ENCODE data around the gene SIM1.
"Not testable (repeated sequence)": the region's sequence is repeated elsewhere in the genome, so short reads cannot be mapped to it uniquely, and the experiment has no call there.

The SIM1 gene

GRCh38 chr6:100426744-100427338 lies 37.9 kb downstream of the SIM1 start:
- DNase-seq (ENCODE audit: low read depth) = no peak

GRCh38 chr6:100426241-100426640 lies 38.5 kb downstream of the SIM1 start:
- no peak for DNase-seq (ENCODE audit: low read depth)

GRCh38 chr6:100420711-100421110 lies 44.0 kb downstream of the SIM1 start:
- no peak for DNase-seq (ENCODE audit: low read depth)

DNA sequence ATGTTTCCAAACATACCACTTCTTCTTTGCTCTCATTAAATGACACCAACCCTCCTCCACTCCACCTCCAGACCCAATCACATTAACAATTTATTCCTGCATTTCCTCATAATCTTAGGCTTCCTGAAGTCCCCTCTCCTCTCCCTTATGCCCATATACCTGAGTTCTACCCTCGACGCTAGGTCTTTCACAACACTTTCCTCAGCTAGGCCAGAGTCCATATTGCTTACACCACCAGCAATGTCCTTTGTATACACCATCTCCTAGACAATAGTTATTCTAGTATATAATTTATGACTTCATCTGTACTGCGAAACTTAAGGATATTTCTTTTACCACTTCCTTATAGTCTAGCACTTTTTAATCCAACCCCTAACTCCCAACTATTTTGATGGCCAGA lies 47.7 kb downstream of the SIM1 start:
- DNase-seq (ENCODE audit: low read depth) = no peak

GRCh38 chr6:100415768-100416167 lies 49.0 kb downstream of the SIM1 start:
- no peak for DNase-seq (ENCODE audit: low read depth)

- no peak for DNase-seq (ENCODE audit: low read depth)
Observed at GRCh38 chr6:100412872-100413271, 51.8 kb downstream of the SIM1 start.

GRCh38 chr6:100404051-100404450 lies 60.7 kb downstream of the SIM1 start:
- no peak for DNase-seq (ENCODE audit: low read depth)

GRCh38 chr6:100393493-100393892 lies 71.2 kb downstream of the SIM1 start:
- DNase-seq (ENCODE audit: low read depth) = no peak

DNA sequence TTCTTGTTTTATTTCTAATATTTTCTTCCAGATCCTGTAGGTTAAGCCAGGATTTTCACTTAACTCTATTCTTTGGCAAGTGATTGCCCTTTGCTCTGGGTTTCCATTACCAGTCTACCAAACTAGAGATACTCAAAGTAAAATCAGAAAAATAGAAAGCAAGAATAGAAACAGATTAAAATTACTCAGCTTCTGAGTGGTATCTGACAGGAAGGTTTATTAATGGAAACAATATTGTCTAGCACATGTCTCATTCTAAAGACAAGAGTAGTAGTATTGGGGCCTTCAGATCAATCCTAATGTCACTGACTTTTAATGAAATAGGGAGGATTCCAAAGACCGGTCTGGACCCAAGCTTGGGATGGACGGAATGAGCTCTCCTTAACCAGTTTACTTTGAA lies 72.3 kb downstream of the SIM1 start:
- no peak for DNase-seq (ENCODE audit: low read depth)

DNA sequence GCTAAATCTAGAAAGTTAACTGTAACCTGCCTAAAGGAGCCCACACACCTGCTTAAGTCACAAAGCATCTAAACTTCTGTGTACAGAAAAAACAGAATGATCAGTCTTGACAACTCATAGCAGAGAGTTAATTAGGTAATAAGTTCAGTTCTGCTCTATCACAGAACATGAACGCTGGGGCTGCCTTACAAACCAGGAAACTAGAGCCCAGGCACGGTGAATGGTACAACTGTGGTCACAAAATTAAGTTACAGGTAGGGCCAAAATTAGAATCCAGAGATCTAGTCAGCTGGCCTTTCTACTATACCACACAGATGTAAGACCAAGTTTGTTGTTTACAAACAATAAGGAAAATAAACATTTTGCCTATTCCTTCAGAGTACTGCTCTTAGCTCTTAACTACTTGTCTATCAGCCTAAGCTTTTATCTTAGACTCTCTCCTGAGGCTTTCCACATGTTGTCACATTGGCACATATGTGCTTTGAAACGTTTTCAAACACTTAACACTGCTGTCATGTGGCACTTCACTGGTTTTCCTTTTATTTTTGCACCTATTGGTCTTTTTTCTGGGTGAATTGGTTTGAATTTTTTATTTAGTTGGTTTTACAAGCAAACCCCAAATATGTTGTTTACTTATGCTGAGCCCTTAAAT lies 75.7 kb downstream of the SIM1 start:
- no peak for DNase-seq (ENCODE audit: low read depth)

- no peak for DNase-seq (ENCODE audit: low read depth)
Observed at GRCh38 chr6:100382767-100383195, 81.9 kb downstream of the SIM1 start.

- DNase-seq (ENCODE audit: low read depth) = no peak
Observed at GRCh38 chr6:100382031-100382430, 82.7 kb downstream of the SIM1 start.

DNA sequence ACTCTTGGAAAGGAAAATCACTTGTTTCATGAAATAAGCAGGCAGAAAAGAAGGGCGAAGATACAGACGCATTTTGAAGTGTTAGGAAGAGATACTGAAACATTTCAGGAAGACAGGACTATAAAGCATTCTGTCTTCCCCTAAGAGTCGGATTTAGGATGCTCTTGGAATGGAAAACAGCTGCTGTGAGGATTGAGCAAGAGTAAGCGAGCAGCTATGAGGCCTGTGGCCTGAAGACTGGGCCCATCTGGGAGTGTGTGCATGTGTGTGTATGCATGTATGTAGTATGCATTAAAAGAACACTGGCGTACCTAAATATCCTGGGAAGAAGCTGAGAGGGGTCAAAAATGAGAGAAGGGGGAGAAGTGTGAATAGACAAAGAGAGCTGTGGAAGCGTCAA lies 83.6 kb downstream of the SIM1 start:
- DNase-seq (ENCODE audit: low read depth) = no peak

DNA sequence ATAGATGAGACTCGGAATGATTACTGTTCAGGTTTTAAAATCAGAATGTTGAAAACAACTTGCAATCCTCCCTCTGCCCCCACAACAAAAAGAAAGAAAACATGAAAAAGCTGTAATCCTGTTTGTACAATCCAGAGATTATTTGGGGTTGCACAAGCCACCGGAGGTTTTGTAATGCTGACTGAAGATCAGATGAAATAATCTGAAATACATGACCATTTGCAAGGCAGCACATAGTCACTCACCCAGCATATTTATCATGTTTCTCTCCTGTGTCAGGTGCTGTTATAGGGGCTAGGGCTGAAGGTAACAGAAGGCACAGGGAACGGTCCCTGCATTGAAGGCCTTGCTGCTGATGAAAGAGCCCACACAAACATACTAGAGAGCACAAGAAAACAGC lies 85.3 kb downstream of the SIM1 start:
- DNase-seq (ENCODE audit: low read depth) = no peak

DNA sequence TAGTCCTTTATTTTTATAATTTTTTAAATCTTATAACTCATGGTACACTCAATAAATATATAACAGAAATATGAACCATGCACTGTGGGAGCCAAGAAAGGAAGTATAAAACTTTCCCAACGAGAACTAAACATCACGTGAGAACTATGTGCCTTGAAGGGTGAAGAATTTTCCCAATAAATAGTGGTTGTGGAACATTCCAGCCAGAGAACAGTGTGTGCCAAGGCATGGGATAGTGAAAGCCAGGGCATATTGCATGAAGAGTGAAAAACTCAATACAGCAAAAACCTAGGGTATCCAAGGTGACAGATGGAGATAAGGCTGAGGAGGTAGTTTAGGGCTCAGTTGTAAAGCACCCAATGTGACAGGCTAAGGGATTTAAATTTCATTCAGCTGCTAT lies 86.1 kb downstream of the SIM1 start:
- no peak for DNase-seq (ENCODE audit: low read depth)

- no peak for DNase-seq (ENCODE audit: low read depth)
Observed at GRCh38 chr6:100376103-100376502, 88.6 kb downstream of the SIM1 start.

DNA sequence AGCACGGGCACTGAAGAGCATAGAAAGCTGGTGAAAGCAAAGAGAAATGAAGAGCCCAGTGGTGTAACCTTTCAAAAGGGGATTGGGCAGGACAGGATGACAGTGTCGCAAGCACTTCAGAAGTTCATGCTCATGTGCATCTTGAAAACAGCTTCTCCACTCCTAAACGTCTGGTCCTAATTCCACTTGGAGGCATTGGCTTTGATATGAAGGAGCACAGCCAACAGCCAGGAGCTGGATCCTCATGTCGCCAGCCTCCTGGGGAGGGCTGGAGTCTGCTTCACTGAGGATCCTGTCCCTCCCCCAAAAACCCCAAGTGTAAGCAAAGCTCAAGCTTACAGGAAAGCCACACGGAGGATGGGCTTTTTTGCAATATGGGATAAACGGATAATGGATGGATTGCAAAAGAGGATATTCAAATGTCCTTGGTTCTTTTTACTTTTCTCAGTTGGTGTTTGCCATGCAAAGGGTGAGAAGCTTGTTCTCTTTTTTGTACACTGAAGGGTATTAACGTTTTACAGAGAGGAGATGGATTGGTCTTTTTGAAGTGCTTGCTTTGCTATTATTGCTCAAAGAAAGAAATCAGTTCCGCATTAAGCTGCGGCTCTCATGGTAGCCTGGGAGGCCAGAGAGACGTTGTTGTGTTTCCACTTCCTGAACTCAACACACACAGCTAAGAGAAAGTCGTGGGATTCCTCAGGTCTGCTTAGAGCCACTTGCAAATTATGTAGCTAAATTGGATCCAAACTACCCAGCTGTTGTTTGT lies 92.2 kb downstream of the SIM1 start:
- DNase-seq (ENCODE audit: low read depth) = no peak

- no peak for DNase-seq (ENCODE audit: low read depth)
Observed at GRCh38 chr6:100371591-100371990, 93.1 kb downstream of the SIM1 start.

- no peak for DNase-seq (ENCODE audit: low read depth)
Observed at GRCh38 chr6:100370265-100370664, 94.5 kb downstream of the SIM1 start.

DNA sequence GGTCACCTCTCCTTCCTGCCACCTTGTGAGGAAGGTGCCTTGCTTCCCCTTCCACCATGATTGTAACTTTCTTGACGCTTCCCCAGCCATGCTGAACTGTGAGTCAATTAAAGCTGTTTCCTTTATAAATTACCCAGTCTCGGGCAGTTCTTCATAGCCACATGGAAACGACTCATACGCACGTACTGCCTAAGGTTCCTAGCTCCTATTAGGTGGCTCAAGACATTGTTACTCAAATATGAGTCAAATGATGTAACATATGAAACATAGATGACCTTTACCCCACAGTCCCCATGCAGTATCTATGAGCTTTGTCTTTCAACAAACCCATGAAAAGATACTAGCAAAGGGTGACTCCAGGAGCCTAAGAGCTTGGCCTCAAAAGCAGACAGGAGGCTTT lies 98.3 kb downstream of the SIM1 start:
- DNase-seq (ENCODE audit: low read depth) = peak; percentile 77

GRCh38 chr6:100363651-100364050 lies 101.1 kb downstream of the SIM1 start:
- DNase-seq (ENCODE audit: low read depth) = no peak

- DNase-seq (ENCODE audit: low read depth) = not testable (repeated sequence)
Observed at GRCh38 chr6:100354736-100355641, 109.7 kb downstream of the SIM1 start.
